Esophagus squamous epithelium (tissue), 4 donors: ENCODE results near the gene BCO1.

ENCODE experiments used
- CTCF ChIP-seq, 6 experiments: fragments of 450-650 bp in 4 of 6; fragments of 200-600 bp in 2 of 6; sonication (generic) in 2 of 6; IDR thresholded peaks; one replicate each; pipeline ENCODE4 v1.5.1; 2016 to 2019; ENCODE audit warnings: antibody characterized with exemption in 6 of 6, mild to moderate bottlenecking in 4 of 6, moderate library complexity in 4 of 6
- POLR2A ChIP-seq, 4 donors: fragments of 450-650 bp; IDR thresholded peaks; one replicate each; pipeline ENCODE4 v1.6.1; 2017; ENCODE audit warnings: antibody characterized with exemption in 4 of 4, mild to moderate bottlenecking in 4 of 4, moderate library complexity in 3 of 4

GRCh38 chr16:81264386-81264785 is 25.9 kb downstream of the BCO1 start:
- TF ChIP-seq CTCF (IDR thresholded peaks at IDR 0.05) (no peak), POLR2A (IDR thresholded peaks at IDR 0.05) (no peak)
